Measurements from ENCODE around the gene CAT.

Gene CAT

GRCh38 chr11:34512840-34513681 lies 74.3 kb downstream of the CAT start:
- peak; percentile 81 for DNase-seq (ENCODE audit: low spot score)
- in situ Hi-C loops (cut with MboI; ENCODE audit: low sequenced_read_pairs, unreplicated experiment), result no loop called here
- peak; percentile 58 for TF ChIP-seq CTCF (IDR thresholded peaks at IDR 0.05; ENCODE audit: borderline replicate concordance, control extremely low read depth, extremely low read depth, insufficient read depth, missing control alignments)

GRCh38 chr11:34513682-34514449 lies 75.1 kb downstream of the CAT start, which contains the start of gene ELF5:
TSS of gene ELF5 (minus strand) at chr11:34513794. CDS start at chr11:34505749, 8,045 bp downstream.
- DNase-seq (ENCODE audit: low spot score), result no peak
- in situ Hi-C loops (cut with MboI; ENCODE audit: low sequenced_read_pairs, unreplicated experiment), result no loop called here
- no peak for TF ChIP-seq CTCF (IDR thresholded peaks at IDR 0.05; ENCODE audit: borderline replicate concordance, control extremely low read depth, extremely low read depth, insufficient read depth, missing control alignments)

- TF ChIP-seq CTCF (IDR thresholded peaks at IDR 0.05; ENCODE audit: borderline replicate concordance, control extremely low read depth, extremely low read depth, insufficient read depth, missing control alignments), result no peak
- in situ Hi-C loops (cut with MboI; ENCODE audit: low sequenced_read_pairs, unreplicated experiment), result no loop called here
- no peak for DNase-seq (ENCODE audit: low spot score)
These were observed 75.9 kb downstream of the CAT start for GRCh38 chr11:34514597-34514996.

- no peak for TF ChIP-seq CTCF (IDR thresholded peaks at IDR 0.05; ENCODE audit: borderline replicate concordance, control extremely low read depth, extremely low read depth, insufficient read depth, missing control alignments)
- no peak for DNase-seq (ENCODE audit: low spot score)
- in situ Hi-C loops (cut with MboI; ENCODE audit: low sequenced_read_pairs, unreplicated experiment), result no loop called here
These were observed 77.7 kb downstream of the CAT start for GRCh38 chr11:34516247-34517040.

GRCh38 chr11:34519595-34520235 lies 81.0 kb downstream of the CAT start:
- no peak for TF ChIP-seq CTCF (IDR thresholded peaks at IDR 0.05; ENCODE audit: borderline replicate concordance, control extremely low read depth, extremely low read depth, insufficient read depth, missing control alignments)
- in situ Hi-C loops (cut with MboI; ENCODE audit: low sequenced_read_pairs, unreplicated experiment), result no loop called here
- no peak for DNase-seq (ENCODE audit: low spot score)

GRCh38 chr11:34521265-34521664 lies 82.5 kb downstream of the CAT start:
- no peak for DNase-seq (ENCODE audit: low spot score)
- in situ Hi-C loops (cut with MboI; ENCODE audit: low sequenced_read_pairs, unreplicated experiment), result no loop called here
- TF ChIP-seq CTCF (IDR thresholded peaks at IDR 0.05; ENCODE audit: borderline replicate concordance, control extremely low read depth, extremely low read depth, insufficient read depth, missing control alignments), result no peak
